ENCODE results near the gene COL9A1. TPM values are rescaled to one million over a fixed set of nuclear protein-coding genes. Genes with fewer than 3 reads are reported as not detected.

Gene COL9A1
- total RNA-seq, 1 experiment from 2014 or later: not detected

DNA sequence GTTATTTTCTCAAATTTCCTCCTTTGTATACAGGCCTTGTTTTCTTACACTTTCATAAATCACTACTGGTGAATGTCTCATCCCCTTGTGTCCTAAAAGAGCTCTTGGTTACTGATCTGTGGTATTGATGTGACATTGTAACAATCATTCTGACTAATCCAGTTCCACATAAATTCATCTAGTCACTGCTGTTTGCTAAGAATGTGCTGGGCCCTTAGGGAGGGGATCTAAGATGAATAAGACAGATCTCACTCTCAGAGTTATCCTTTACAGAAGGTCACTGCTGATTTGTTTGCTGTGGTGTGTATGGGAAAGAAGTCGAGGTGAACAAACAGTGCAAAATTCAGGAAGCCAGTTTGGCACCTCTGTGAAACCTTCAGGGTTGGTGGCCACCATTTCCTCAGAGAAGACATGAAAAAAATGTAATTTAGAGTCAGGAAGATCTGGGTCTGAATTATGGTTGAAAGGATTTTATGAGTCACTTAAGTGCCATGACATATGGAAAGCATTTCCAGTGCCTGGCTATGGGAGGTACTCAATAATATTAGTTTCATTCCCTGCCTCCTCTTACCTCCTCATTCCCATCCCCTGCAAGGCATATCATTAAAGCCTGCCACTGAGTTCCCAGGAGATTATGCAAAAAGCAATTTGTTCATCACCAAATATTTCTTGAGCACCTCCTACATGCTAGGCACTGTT, 121.8 kb downstream of the COL9A1 start:
- no TSS peak for BruUV-seq (replicated peaks)
- no peaks in the 10 kb centered on the region for H3K36me3 ChIP-seq (ENCODE audit: control insufficient read depth in 1 of 2, insufficient read depth in 2 of 2, low read length in 2 of 2)
- H3K27me3 ChIP-seq (ENCODE audit: insufficient read depth, low read length): peaks cover 11% of the 10 kb centered on the region; the same call in 1 of the 2 replicates
- RAD21 ChIA-PET (ENCODE audit: low non-redundant PET in 1 of 2, low total read pairs in 2 of 2, uncharacterized antibody in 2 of 2, unreplicated experiment in 2 of 2): no interaction called here
- intact Hi-C loops (cut with micrococcal nuclease): no loop called here
- CTCF ChIA-PET: no interaction called here
- H4K20me1 ChIP-seq (ENCODE audit: insufficient read depth): no peaks in the 10 kb centered on the region
- H3K4me2 ChIP-seq (ENCODE audit: low read length): no peak overlapping the region
- POLR2A ChIA-PET: no interaction called here
- H2AFZ ChIP-seq (ENCODE audit: low read depth, low read length, poor library complexity, severe bottlenecking): no peak overlapping the region
- ATAC-seq: no peak
- no peaks in the 10 kb centered on the region for H3K4me1 ChIP-seq (ENCODE audit: control insufficient read depth in 1 of 2, insufficient read depth in 2 of 2, low read length in 2 of 2)
- TF ChIP-seq ZFX (IDR thresholded peaks at IDR 0.05) (no peak), ZNF274 (IDR thresholded peaks at IDR 0.05; ENCODE audit: low read depth, low read length) (no peak), CBX3 (IDR thresholded peaks at IDR 0.05; ENCODE audit: low read depth) (no peak), SRF (IDR thresholded peaks at IDR 0.05; ENCODE audit: low read depth) (no peak), FOSL1 (IDR thresholded peaks at IDR 0.05; ENCODE audit: low read depth) (no peak), JUND (IDR thresholded peaks at IDR 0.05) (no peak), ELF1 (IDR thresholded peaks at IDR 0.05; ENCODE audit: borderline replicate concordance, low read depth) (no peak), EZH2phosphoT487 (IDR thresholded peaks at IDR 0.05; ENCODE audit: borderline replicate concordance) (no peak)
- TF ChIP-seq, protein P1, sequence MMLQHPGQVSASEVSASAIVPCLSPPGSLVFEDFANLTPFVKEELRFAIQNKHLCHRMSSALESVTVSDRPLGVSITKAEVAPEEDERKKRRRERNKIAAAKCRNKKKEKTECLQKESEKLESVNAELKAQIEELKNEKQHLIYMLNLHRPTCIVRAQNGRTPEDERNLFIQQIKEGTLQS (IDR thresholded peaks at IDR 0.05): no peak
- TF ChIP-seq, protein P2, sequence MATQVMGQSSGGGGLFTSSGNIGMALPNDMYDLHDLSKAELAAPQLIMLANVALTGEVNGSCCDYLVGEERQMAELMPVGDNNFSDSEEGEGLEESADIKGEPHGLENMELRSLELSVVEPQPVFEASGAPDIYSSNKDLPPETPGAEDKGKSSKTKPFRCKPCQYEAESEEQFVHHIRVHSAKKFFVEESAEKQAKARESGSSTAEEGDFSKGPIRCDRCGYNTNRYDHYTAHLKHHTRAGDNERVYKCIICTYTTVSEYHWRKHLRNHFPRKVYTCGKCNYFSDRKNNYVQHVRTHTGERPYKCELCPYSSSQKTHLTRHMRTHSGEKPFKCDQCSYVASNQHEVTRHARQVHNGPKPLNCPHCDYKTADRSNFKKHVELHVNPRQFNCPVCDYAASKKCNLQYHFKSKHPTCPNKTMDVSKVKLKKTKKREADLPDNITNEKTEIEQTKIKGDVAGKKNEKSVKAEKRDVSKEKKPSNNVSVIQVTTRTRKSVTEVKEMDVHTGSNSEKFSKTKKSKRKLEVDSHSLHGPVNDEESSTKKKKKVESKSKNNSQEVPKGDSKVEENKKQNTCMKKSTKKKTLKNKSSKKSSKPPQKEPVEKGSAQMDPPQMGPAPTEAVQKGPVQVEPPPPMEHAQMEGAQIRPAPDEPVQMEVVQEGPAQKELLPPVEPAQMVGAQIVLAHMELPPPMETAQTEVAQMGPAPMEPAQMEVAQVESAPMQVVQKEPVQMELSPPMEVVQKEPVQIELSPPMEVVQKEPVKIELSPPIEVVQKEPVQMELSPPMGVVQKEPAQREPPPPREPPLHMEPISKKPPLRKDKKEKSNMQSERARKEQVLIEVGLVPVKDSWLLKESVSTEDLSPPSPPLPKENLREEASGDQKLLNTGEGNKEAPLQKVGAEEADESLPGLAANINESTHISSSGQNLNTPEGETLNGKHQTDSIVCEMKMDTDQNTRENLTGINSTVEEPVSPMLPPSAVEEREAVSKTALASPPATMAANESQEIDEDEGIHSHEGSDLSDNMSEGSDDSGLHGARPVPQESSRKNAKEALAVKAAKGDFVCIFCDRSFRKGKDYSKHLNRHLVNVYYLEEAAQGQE (IDR thresholded peaks at IDR 0.05; ENCODE audit: low read depth): no peak
- no peak overlapping the region for H3K4me3 ChIP-seq (replicated peaks in 1 of 2; ENCODE audit: low read depth in 1 of 2, low read length in 2 of 2)
- H3K9me3 ChIP-seq (ENCODE audit: control insufficient read depth in 1 of 2, insufficient read depth in 1 of 2, low read depth in 1 of 2, low read length in 2 of 2): no peaks in the 10 kb centered on the region
- H3K9ac ChIP-seq (ENCODE audit: low read length): no peak overlapping the region
- no peaks in the 10 kb centered on the region for H3K79me2 ChIP-seq (ENCODE audit: insufficient read depth, low read length)
- no peaks in the 10 kb centered on the region for H3K9me2 ChIP-seq (ENCODE audit: insufficient read depth)
- no peak for DNase-seq (ENCODE audit: low read depth, low spot score)
- H3K27ac ChIP-seq (ENCODE audit: low read depth, low read length): no peak overlapping the region

Data from HCT116 (cell line).